ENCODE measurements around the gene DENND1A.

Gene DENND1A

DNA sequence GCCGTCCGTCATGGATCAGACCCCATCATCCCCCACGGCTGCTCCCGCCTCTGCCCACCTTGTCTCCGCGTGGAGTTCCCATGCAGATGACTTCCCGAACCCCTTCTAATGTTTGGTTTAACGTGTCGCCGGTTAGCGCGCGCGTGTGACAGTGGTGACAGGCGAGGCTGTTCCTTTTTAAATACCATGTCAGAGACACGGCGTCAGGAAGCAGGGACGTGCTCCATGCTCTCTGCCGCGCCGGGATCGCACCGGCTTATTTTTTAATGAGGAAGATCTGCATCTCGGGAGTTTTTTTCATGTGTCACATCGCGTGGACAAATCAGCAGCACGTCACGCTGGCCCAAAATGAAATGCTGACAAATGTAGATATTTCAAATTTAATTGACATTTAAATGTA, 538.0 kb downstream of the DENND1A start:
- no peak for DNase-seq (ENCODE audit: low spot score)

DNA sequence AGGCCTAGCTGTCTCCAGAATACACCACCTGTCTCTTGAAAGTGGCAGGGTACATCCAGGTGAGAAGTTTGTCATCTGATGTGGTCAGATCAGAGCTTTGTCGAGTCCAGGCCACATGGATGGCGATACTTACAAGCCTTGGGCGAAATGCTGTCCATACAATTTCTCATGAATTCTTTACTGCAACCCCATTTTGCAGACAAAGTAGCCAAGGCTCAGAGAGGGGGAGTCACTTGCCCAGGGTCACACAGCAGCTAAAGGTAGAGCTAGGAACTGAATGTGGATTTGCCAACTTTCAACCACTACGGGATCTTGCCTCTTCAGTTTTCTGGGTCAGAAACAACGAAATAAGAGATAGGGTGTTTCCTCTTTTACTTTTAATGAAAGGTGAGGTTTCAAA, 538.7 kb downstream of the DENND1A start:
- no peak for DNase-seq (ENCODE audit: low spot score)

DNA sequence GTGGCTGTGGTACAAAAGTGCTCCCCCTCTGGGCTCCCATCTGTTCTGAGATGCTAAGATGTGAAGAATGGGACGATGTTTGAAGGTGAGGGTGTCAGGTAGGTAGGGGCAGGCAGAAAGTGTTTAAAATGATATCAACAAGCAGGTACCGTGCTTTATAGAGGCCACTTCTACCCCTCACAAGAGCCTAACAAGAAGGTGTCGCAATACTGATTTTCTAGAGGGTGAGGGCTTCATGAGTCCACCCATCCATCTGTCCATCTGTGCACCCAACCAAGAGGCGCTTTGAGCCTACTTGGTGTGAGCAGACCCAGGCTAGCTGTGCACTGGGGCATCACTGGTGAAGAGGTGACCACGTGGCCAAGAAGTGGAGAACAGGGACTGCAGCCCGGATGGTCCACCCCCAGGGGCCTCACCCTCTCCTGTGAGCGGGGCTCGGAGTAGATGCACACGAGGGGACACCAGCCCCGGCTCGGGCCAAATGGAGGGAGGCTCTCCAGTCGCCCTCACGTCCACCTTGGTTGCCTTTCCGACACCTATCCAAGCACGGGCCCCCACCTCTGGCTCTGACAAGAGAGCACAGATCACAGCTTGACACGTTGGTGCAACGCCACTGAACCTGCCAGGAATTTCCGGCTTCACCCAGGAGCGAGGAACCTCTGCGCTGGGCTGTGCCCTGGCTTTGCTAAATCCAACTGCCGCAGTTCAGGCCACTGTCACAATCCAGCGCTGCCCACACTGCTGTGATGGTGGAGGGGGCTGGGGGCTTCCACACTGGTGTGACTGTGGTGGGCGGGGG, 539.4 kb downstream of the DENND1A start:
- DNase-seq (ENCODE audit: low spot score), result no peak

DNA sequence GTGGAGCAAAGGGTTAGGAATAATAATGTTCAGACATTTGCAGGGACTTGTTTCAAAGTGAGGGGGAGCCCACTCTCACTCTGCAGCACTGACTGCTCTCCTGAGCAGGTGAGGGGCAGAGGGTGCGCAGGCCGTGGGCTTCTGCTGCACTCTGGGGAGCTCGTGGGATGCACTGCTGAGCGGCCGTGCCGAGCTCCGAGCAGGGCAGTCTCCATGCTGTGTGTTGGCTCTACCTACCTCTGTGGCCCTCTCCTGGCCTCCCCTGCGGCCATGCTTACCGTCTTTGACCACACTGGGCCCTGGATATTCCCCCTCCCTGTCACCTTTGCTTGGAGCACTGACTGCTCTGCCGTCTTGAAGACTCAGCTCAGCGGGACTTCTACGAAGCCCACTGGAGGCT, 540.2 kb downstream of the DENND1A start:
- DNase-seq (ENCODE audit: low spot score), result no peak

GRCh38 chr9:123389070-123389469, 540.9 kb downstream of the DENND1A start:
- DNase-seq (ENCODE audit: low spot score), result no peak

GRCh38 chr9:123387686-123388085, 542.2 kb downstream of the DENND1A start:
- no peak for DNase-seq (ENCODE audit: low spot score)

- DNase-seq (ENCODE audit: low spot score), result no peak
Observed at GRCh38 chr9:123383512-123384170, 546.3 kb downstream of the DENND1A start.

GRCh38 chr9:123382653-123383511, 547.0 kb downstream of the DENND1A start:
- no peak for DNase-seq (ENCODE audit: low spot score)

DNA sequence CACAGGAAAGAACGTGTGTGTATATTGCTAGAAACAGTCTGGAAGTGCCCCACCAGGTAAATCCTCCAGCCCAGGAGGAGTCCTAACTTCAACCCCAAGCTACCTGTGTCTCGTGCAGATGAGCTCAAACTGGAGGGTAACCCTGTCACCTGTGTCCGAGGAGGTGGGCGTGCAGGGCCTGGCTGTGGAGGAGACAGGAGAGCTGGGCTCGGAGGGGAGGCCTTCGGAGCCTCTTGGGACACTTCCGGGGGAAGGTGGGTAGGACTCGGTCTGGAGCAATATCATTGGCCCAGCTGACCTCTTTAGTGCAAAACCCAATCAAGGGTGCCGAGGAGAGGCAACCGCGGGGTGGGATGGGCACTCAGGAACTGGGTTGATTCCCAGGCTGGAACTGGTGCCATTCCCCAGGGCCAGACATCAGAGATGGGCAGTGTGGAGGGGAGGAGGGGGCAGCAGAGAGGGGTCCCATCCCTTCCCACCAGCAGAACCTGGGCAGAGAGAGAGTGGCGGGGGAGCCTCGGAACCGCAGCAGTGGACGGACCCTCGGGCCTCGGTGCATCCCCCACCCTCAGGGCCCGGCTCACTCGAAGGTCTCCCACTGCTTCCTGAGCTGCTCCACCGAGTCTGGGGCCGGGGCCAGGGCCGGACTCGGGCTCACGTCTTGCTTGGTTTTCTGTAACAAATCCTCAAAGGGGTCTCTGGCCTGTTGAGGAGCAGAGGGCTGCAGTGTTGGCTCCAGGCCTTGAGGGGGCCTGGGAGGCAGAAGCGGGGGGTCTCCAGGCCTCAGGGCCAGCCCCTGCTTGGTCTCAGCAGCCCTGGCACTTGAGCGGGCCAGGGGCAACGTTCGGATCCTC, 548.8 kb downstream of the DENND1A start:
- no peak for DNase-seq (ENCODE audit: low spot score)

DNA sequence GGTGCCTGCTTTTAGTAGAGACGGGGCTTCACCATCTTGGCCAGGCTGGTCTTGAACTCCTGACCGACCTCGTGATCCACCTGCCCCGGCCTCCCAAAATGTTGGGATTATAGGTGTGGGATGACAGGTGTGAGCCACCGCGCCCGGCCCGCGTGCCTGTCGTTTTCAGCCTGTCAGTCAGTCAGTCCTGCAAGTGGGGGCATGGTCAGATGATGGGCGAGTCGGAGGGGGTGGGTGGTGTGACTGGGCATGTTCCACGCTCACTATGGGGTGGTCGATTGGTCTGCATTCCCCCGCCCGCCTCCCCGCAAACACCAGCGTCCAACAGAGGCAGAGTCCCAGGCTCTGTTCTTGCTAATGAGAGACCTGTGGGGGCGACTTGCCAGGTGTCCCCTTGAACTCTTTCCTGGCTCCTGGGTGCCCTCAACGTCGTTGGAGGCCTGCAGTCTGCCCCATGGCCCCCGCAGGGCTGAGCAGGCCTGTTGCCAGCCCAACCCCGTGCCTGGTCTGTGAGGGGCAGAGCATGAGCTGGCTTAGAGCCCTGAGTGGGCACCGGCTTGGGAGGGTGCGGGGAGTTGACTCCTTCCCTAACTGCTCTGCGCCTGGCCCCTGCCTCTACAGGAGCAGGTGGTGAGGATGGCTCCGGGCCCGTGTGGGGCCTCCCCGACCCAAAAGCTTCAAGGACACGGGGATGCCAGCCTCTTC, 550.8 kb downstream of the DENND1A start:
- DNase-seq (ENCODE audit: low spot score), result no peak

DNA sequence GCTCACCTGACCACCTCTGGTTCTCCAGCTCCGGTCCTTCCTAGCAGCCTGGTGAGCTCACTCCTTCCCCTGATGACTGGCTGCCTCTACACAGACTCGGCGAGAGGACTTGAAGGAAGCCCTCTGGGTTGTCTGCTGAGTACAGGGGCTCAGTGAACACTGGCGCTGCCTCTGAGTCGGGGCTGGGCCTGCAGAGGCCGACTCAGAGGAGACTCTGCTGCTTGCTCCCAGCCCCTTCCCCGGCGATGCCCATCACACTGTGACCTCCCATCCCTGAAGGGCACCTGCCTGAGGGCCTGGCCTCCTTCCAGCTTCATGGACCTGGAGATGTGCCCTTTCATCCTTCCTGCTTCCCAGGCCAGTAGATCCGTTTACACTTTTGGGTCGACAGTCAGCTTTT, 551.9 kb downstream of the DENND1A start:
- no peak for DNase-seq (ENCODE audit: low spot score)

DNA sequence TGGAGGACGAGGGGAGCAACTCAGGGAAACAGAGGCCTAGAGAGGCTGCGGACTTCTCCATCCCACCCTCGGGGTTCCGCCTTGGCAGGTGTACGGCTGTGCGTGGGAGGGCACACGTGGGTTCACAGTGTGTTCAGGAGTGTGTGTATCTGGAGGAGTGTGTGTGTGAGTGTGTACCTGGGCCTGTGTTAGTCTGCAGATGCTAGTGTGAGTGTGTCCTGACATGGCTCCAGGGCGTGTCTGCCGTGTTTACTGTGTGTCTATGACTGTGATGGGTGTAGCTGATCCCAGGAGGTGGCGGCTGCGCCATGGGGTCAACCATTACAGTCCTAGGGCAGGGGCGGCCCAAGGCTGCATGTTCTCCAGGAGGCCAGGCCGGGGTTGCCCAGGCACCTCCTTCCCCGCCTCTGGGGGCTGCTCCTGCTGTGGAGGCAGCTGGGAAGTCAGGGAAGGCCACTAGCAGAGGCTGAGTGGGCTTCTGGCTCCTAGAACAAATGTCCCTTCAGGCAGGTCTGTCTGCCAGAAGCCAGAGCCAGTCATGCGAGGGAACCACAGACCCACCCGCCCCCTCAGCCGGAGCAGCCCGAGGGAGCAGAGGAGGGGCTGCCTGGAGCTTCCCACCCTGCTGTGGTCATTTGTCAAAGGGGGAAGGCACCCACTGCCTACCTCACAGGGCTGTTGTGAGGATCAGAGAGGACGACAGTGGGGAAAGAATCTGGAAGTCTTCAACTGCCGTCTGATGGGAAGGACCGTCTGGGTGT, 552.5 kb downstream of the DENND1A start:
- DNase-seq (ENCODE audit: low spot score), result no peak

- DNase-seq (ENCODE audit: low spot score), result no peak
Observed at GRCh38 chr9:123376218-123377071, 553.5 kb downstream of the DENND1A start.

GRCh38 chr9:123375469-123376132, 554.3 kb downstream of the DENND1A start:
- no peak for DNase-seq (ENCODE audit: low spot score)

- no peak for DNase-seq (ENCODE audit: low spot score)
Observed at GRCh38 chr9:123373946-123374345, 556.0 kb downstream of the DENND1A start.

DNA sequence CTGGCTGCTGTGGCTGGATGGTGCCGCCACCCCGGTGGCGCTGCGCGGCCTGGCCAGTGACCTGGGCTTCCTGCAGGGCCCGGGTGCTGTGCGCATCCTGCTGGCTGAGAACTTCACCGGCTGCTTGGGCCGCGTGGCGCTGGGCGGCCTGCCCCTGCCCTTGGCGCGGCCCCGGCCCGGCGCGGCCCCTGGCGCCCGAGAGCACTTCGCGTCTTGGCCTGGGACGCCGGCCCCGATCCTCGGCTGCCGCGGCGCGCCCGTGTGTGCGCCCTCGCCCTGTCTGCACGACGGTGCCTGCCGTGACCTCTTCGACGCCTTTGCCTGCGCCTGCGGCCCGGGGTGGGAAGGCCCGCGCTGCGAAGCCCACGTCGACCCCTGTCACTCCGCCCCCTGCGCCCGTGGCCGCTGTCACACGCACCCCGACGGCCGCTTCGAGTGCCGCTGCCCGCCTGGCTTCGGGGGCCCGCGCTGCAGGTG, 556.4 kb downstream of the DENND1A start:
- DNase-seq (ENCODE audit: low spot score), result no peak

DNA sequence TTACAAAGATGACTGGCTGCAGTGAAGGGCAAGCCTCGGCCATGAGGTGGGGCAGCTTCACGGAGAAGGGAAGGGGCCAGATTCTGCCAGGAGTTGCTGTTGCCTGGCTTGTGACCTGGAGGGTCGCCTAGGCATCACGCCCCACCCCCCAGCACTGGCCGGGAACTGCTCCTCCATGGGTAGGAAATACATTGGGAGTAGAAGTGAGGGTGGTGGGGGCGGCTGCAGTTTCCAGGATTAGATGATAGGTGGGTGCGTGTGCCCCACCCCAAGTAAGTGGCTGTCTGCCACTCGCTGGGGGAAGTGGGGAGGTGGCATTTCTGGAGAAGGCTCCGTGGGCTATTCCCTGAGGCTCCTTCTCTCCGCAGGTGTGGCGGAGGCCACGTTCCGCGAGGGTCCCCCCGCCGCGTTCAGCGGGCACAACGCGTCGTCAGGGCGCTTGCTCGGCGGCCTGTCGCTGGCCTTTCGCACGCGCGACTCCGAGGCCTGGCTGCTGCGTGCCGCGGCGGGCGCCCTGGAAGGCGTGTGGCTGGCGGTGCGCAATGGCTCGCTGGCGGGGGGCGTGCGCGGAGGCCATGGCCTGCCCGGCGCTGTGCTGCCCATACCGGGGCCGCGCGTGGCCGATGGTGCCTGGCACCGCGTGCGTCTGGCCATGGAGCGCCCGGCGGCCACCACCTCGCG, 557.0 kb downstream of the DENND1A start:
- DNase-seq (ENCODE audit: low spot score), result no peak

Measured in cerebellar cortex (tissue), 1 donor.